SK-N-SH (cell line): ENCODE results near the gene MBNL2.

ENCODE experiments used
- MEF2A ChIP-seq: IDR thresholded peaks from 2 replicates; pipeline ENCODE4 v1.4.0; 2012; ENCODE audit warnings: low read depth, borderline replicate concordance
- TAF1 ChIP-seq: IDR thresholded peaks from 2 replicates; pipeline ENCODE4 v1.6.1; 2012; ENCODE audit warnings: low read depth, mild to moderate bottlenecking, low read length, moderate library complexity, borderline replicate concordance
- TCF12 ChIP-seq: IDR thresholded peaks from 2 replicates; pipeline ENCODE4 v1.4.0; 2012

- TF ChIP-seq MEF2A = no peak
- no peak for TF ChIP-seq TCF12
- no peak for TF ChIP-seq TAF1
These were observed 33.9 kb upstream of the MBNL2 start for GRCh38 chr13:97188207-97188606.
